Measurements from ENCODE around the gene ITPR2. TPM values are rescaled to one million over a fixed set of nuclear protein-coding genes. Genes with fewer than 3 reads are reported as not detected.

The ITPR2 gene
- total and polyA plus RNA-seq, 2 experiments from 2014 or later = 5.0 to 9.1 TPM

DNA sequence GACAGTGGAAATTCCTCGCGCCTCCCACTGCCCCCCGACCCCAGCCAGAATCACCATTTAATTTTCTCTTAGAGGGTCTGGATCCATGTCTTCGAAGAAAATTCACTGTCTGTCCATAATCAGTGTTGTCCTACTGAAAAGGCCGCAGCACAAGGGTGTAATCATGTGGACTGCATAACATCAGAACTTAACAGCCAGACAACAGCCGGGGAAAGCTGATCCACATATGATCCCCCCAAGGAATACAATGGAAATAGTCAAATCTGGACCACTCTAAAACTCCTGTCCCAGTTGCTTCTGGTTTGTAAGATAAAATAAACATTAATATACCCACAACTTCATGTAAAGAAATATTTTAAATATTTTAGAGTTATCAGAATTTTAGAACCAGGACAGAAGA lies 460.1 kb downstream of the ITPR2 start:
- no peak overlapping the region for H2AFZ ChIP-seq
- no peaks in the 10 kb centered on the region for H3K79me2 ChIP-seq (ENCODE audit: insufficient read depth)
- H3K4me3 ChIP-seq = no peak overlapping the region
- WGBS, 2 experiments (ENCODE audit: low coverage in 1 of 2, low lambda C conversion rate in 2 of 2, missing lambda C conversion rate in 2 of 2) = 76 to 83% methylated on average over 6 of the region's 6 CpGs
- H3F3A ChIP-seq (ENCODE audit: insufficient read depth) = peaks cover 27% of the 10 kb centered on the region
- no peaks in the 10 kb centered on the region for H3K9me2 ChIP-seq (ENCODE audit: insufficient read depth)
- in situ Hi-C loops (cut with MboI) = no loop called here
- H3K4me2 ChIP-seq (ENCODE audit: unreplicated experiment) = no peak overlapping the region
- no peak for DNase-seq
- H3K9ac ChIP-seq = 0 out of 2 replicates have a peak overlapping the region, but pooled peaks have one; percentile 18
- peaks cover 22% of the 10 kb centered on the region for H3K4me1 ChIP-seq (ENCODE audit: insufficient read depth)
- no peaks in the 10 kb centered on the region for H4K20me1 ChIP-seq (ENCODE audit: insufficient read depth)
- H3K9me3 ChIP-seq (ENCODE audit: low read depth) = no peaks in the 10 kb centered on the region
- H3K27ac ChIP-seq = no peak overlapping the region; the same call in 1 of the 2 replicates
- TF ChIP-seq EZH2 (IDR thresholded peaks at IDR 0.05; ENCODE audit: insufficient read depth, poor library complexity, severe bottlenecking) (no peak), EZH2phosphoT487 (IDR thresholded peaks at IDR 0.05; ENCODE audit: insufficient read depth, low read depth) (no peak)
- H3K27me3 ChIP-seq (replicated peaks; ENCODE audit: insufficient read depth) = no peaks in the 10 kb centered on the region
- no peaks in the 10 kb centered on the region for H3K36me3 ChIP-seq (ENCODE audit: low read depth)

DNA sequence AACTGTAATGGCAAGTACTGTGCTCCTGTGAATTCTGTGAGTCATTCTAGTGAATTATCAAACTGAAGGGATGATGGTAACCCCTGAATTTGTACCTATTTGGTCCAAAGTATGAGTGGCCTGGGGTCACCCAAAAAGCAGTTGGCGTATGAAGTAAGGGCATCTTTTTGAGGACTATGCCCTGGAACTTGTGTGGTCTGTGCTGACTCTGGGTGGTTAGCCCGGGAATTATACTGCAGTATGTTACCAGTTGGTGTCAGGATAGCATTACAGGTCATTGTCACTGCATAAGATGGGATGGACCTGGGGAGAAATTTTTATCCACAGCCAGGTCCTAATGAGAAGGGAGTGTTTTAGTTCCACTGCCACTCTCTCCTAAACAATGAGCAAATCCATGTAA lies 462.9 kb downstream of the ITPR2 start:
- peak overlapping the region; percentile 27; the same call in 1 of the 2 replicates for H3K27ac ChIP-seq
- TF ChIP-seq EZH2 (IDR thresholded peaks at IDR 0.05; ENCODE audit: insufficient read depth, poor library complexity, severe bottlenecking) (no peak), EZH2phosphoT487 (IDR thresholded peaks at IDR 0.05; ENCODE audit: insufficient read depth, low read depth) (no peak)
- in situ Hi-C loops (cut with MboI) = no loop called here
- no peak overlapping the region; the same call in 1 of the 2 replicates for H2AFZ ChIP-seq
- peaks cover 27% of the 10 kb centered on the region for H3F3A ChIP-seq (ENCODE audit: insufficient read depth)
- no peaks in the 10 kb centered on the region for H4K20me1 ChIP-seq (ENCODE audit: insufficient read depth)
- no peaks in the 10 kb centered on the region for H3K9me2 ChIP-seq (ENCODE audit: insufficient read depth)
- DNase-seq = no peak
- no peak overlapping the region for H3K4me3 ChIP-seq
- no peak overlapping the region for H3K4me2 ChIP-seq (ENCODE audit: unreplicated experiment)
- no peaks in the 10 kb centered on the region for H3K9me3 ChIP-seq (ENCODE audit: low read depth)
- H3K4me1 ChIP-seq (ENCODE audit: insufficient read depth) = peaks cover 22% of the 10 kb centered on the region
- H3K79me2 ChIP-seq (ENCODE audit: insufficient read depth) = no peaks in the 10 kb centered on the region
- H3K27me3 ChIP-seq (replicated peaks; ENCODE audit: insufficient read depth) = no peaks in the 10 kb centered on the region
- WGBS, 2 experiments (ENCODE audit: low coverage in 1 of 2, low lambda C conversion rate in 2 of 2, missing lambda C conversion rate in 2 of 2) = 89 to 93% methylated on average over 2 of the region's 2 CpGs
- H3K36me3 ChIP-seq (ENCODE audit: low read depth) = no peaks in the 10 kb centered on the region
- 0 out of 2 replicates have a peak overlapping the region, but pooled peaks have one; percentile 22 for H3K9ac ChIP-seq

- Histone ChIP-seq H3K9me3 (ENCODE audit: low read depth) (no peaks in the 10 kb centered on the region), H3K79me2 (ENCODE audit: insufficient read depth) (no peaks in the 10 kb centered on the region), H3K4me2 (ENCODE audit: unreplicated experiment) (peak overlapping the region; percentile 38), H3K27ac (peak overlapping the region; percentile 27; the same call in 1 of the 2 replicates), H3K36me3 (ENCODE audit: low read depth) (no peaks in the 10 kb centered on the region), H4K20me1 (ENCODE audit: insufficient read depth) (no peaks in the 10 kb centered on the region), H2AFZ (no peak overlapping the region; the same call in 1 of the 2 replicates), H3K27me3 (replicated peaks; ENCODE audit: insufficient read depth) (no peaks in the 10 kb centered on the region), H3K9me2 (ENCODE audit: insufficient read depth) (no peaks in the 10 kb centered on the region), H3K9ac (0 out of 2 replicates have a peak overlapping the region, but pooled peaks have one; percentile 22), H3K4me3 (no peak overlapping the region), H3K4me1 (ENCODE audit: insufficient read depth) (peaks cover 19% of the 10 kb centered on the region), H3F3A (ENCODE audit: insufficient read depth) (peaks cover 27% of the 10 kb centered on the region)
- TF ChIP-seq EZH2phosphoT487 (IDR thresholded peaks at IDR 0.05; ENCODE audit: insufficient read depth, low read depth) = no peak
- TF ChIP-seq EZH2 (IDR thresholded peaks at IDR 0.05; ENCODE audit: insufficient read depth, poor library complexity, severe bottlenecking) = no peak
- in situ Hi-C loops (cut with MboI) = no loop called here
- peak; percentile 95 for DNase-seq
- WGBS, 2 experiments (ENCODE audit: low coverage in 1 of 2, low lambda C conversion rate in 2 of 2, missing lambda C conversion rate in 2 of 2) = 18 to 22% methylated on average over 4 of the region's 4 CpGs
Measured at GRCh38 chr12:26369588-26369987, 463.4 kb downstream of the ITPR2 start.

- no peak overlapping the region for H3K9ac ChIP-seq
- no peaks in the 10 kb centered on the region for H3K9me2 ChIP-seq (ENCODE audit: insufficient read depth)
- H3K27ac ChIP-seq = no peak overlapping the region
- in situ Hi-C loops (cut with MboI) = no loop called here
- H3K36me3 ChIP-seq (ENCODE audit: low read depth) = no peaks in the 10 kb centered on the region
- no peak overlapping the region for H2AFZ ChIP-seq
- TF ChIP-seq EZH2 (IDR thresholded peaks at IDR 0.05; ENCODE audit: insufficient read depth, poor library complexity, severe bottlenecking) = no peak
- TF ChIP-seq EZH2phosphoT487 (IDR thresholded peaks at IDR 0.05; ENCODE audit: insufficient read depth, low read depth) = no peak
- H4K20me1 ChIP-seq (ENCODE audit: insufficient read depth) = no peaks in the 10 kb centered on the region
- no peaks in the 10 kb centered on the region for H3K79me2 ChIP-seq (ENCODE audit: insufficient read depth)
- no peak overlapping the region for H3K4me3 ChIP-seq
- H3K4me2 ChIP-seq (ENCODE audit: unreplicated experiment) = no peak overlapping the region
- peaks cover 16% of the 10 kb centered on the region for H3F3A ChIP-seq (ENCODE audit: insufficient read depth)
- H3K9me3 ChIP-seq (ENCODE audit: low read depth) = no peaks in the 10 kb centered on the region
- no peak for DNase-seq
- peaks cover 11% of the 10 kb centered on the region for H3K4me1 ChIP-seq (ENCODE audit: insufficient read depth)
- no peaks in the 10 kb centered on the region for H3K27me3 ChIP-seq (replicated peaks; ENCODE audit: insufficient read depth)
- 24 to 26% methylated on average over 1 of the region's 1 CpG for WGBS, 2 experiments (ENCODE audit: low coverage in 1 of 2, low lambda C conversion rate in 2 of 2, missing lambda C conversion rate in 2 of 2)
Measured at GRCh38 chr12:26367991-26368730, 464.8 kb downstream of the ITPR2 start.
